Measurements from ENCODE around the gene RTP4.

The RTP4 gene

GRCh38 chr3:187396661-187397060 is 28.5 kb downstream of the RTP4 start:
- TF ChIP-seq POLR2AphosphoS5 (IDR thresholded peaks at IDR 0.05; ENCODE audit: low read depth, low read length), result no peak
- TF ChIP-seq, protein P1, sequence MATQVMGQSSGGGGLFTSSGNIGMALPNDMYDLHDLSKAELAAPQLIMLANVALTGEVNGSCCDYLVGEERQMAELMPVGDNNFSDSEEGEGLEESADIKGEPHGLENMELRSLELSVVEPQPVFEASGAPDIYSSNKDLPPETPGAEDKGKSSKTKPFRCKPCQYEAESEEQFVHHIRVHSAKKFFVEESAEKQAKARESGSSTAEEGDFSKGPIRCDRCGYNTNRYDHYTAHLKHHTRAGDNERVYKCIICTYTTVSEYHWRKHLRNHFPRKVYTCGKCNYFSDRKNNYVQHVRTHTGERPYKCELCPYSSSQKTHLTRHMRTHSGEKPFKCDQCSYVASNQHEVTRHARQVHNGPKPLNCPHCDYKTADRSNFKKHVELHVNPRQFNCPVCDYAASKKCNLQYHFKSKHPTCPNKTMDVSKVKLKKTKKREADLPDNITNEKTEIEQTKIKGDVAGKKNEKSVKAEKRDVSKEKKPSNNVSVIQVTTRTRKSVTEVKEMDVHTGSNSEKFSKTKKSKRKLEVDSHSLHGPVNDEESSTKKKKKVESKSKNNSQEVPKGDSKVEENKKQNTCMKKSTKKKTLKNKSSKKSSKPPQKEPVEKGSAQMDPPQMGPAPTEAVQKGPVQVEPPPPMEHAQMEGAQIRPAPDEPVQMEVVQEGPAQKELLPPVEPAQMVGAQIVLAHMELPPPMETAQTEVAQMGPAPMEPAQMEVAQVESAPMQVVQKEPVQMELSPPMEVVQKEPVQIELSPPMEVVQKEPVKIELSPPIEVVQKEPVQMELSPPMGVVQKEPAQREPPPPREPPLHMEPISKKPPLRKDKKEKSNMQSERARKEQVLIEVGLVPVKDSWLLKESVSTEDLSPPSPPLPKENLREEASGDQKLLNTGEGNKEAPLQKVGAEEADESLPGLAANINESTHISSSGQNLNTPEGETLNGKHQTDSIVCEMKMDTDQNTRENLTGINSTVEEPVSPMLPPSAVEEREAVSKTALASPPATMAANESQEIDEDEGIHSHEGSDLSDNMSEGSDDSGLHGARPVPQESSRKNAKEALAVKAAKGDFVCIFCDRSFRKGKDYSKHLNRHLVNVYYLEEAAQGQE (IDR thresholded peaks at IDR 0.05; ENCODE audit: insufficient read depth in 1 of 2, low read depth in 2 of 2, low read length in 2 of 2), result no peak

- TF ChIP-seq POLR2AphosphoS5 (IDR thresholded peaks at IDR 0.05; ENCODE audit: low read depth, low read length), result no peak
- TF ChIP-seq FOXP2 (optimal IDR thresholded peaks at IDR 0.05; ENCODE audit: borderline replicate concordance, extremely low read depth, extremely low read length, insufficient read depth), result no peak
- TF ChIP-seq, protein P1 (IDR thresholded peaks at IDR 0.05; ENCODE audit: insufficient read depth in 1 of 2, low read depth in 2 of 2, low read length in 2 of 2), result no peak
- TF ChIP-seq TAF1 (IDR thresholded peaks at IDR 0.05; ENCODE audit: borderline replicate concordance, insufficient read depth, low read length), result no peak
- TF ChIP-seq SIN3A (IDR thresholded peaks at IDR 0.05; ENCODE audit: borderline replicate concordance, insufficient read depth, low read length), result no peak
These were observed 30.8 kb downstream of the RTP4 start for GRCh38 chr3:187398955-187399354.

- TF ChIP-seq, protein P1 (IDR thresholded peaks at IDR 0.05; ENCODE audit: insufficient read depth in 1 of 2, low read depth in 2 of 2, low read length in 2 of 2), result no peak
- TF ChIP-seq SIN3A (IDR thresholded peaks at IDR 0.05; ENCODE audit: borderline replicate concordance, insufficient read depth, low read length) (no peak), POLR2AphosphoS5 (IDR thresholded peaks at IDR 0.05; ENCODE audit: low read depth, low read length) (no peak), TAF1 (IDR thresholded peaks at IDR 0.05; ENCODE audit: borderline replicate concordance, insufficient read depth, low read length) (no peak), FOXP2 (optimal IDR thresholded peaks at IDR 0.05; ENCODE audit: borderline replicate concordance, extremely low read depth, extremely low read length, insufficient read depth) (no peak)
These were observed 32.6 kb downstream of the RTP4 start for GRCh38 chr3:187400756-187401155.

DNA sequence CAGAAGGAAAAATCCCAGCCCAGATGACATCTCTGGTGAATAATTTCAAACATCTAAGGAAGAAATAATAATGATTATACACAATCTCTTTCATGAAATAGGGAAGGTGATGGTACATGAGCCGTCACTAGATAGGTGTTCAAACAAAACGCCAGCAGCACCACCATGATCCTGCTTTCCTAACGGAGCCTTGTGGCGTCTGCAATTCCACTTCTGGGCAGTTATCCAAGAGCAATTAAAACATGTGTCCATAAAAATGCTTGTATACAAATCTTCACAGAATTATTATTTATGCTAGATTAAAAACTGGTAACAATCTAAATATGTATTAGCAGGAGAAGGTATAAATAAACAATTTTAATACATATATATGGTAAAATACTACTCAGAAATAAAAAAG is 33.7 kb downstream of the RTP4 start:
- no peak for TF ChIP-seq TAF1 (IDR thresholded peaks at IDR 0.05; ENCODE audit: borderline replicate concordance, insufficient read depth, low read length)
- TF ChIP-seq POLR2AphosphoS5 (IDR thresholded peaks at IDR 0.05; ENCODE audit: low read depth, low read length), result no peak
- TF ChIP-seq SIN3A (IDR thresholded peaks at IDR 0.05; ENCODE audit: borderline replicate concordance, insufficient read depth, low read length), result no peak
- TF ChIP-seq FOXP2 (optimal IDR thresholded peaks at IDR 0.05; ENCODE audit: borderline replicate concordance, extremely low read depth, extremely low read length, insufficient read depth), result no peak
- TF ChIP-seq, protein P1 (IDR thresholded peaks at IDR 0.05; ENCODE audit: insufficient read depth in 1 of 2, low read depth in 2 of 2, low read length in 2 of 2), result no peak

DNA sequence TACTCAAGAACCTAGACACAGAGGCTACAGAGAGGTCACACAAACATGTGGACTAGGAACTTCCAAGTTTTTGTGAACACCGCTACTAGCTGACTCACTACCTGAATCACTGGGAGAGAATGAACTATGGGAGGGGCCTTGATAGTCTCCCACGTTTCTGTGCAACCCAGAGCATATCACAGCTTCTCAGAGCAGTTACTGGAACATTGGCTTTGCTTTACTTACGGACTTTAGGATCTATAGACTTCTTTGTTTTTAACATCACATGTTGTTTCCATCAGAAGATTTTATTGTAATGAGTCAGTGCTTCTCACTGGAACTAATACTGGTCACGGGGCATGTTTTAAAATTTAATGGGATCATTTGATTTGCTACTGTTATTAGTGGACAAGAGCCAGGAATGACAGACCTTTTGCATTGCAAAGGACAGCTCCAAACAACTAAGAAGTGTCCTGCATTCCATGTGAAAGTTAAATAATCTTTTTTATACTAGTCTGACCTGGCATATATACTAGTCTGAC is 35.6 kb downstream of the RTP4 start:
- no peak for TF ChIP-seq POLR2AphosphoS5 (IDR thresholded peaks at IDR 0.05; ENCODE audit: low read depth, low read length)
- no peak for TF ChIP-seq FOXP2 (optimal IDR thresholded peaks at IDR 0.05; ENCODE audit: borderline replicate concordance, extremely low read depth, extremely low read length, insufficient read depth)
- TF ChIP-seq, protein P1 (IDR thresholded peaks at IDR 0.05; ENCODE audit: insufficient read depth in 1 of 2, low read depth in 2 of 2, low read length in 2 of 2), result no peak
- TF ChIP-seq SIN3A (IDR thresholded peaks at IDR 0.05; ENCODE audit: borderline replicate concordance, insufficient read depth, low read length), result no peak
- no peak for TF ChIP-seq TAF1 (IDR thresholded peaks at IDR 0.05; ENCODE audit: borderline replicate concordance, insufficient read depth, low read length)
